ENCODE measurements around the gene FHDC1. TPM values are rescaled to one million over a fixed set of nuclear protein-coding genes. Genes with fewer than 3 reads are reported as not detected.

Gene FHDC1
- total and polyA plus RNA-seq, 10 of the 15 experiments (the other 5 are each of a cell fraction or from before 2014, with no cell fraction given), result 0.04 to 0.12 (median 0.06) TPM; not detected in 3

DNA sequence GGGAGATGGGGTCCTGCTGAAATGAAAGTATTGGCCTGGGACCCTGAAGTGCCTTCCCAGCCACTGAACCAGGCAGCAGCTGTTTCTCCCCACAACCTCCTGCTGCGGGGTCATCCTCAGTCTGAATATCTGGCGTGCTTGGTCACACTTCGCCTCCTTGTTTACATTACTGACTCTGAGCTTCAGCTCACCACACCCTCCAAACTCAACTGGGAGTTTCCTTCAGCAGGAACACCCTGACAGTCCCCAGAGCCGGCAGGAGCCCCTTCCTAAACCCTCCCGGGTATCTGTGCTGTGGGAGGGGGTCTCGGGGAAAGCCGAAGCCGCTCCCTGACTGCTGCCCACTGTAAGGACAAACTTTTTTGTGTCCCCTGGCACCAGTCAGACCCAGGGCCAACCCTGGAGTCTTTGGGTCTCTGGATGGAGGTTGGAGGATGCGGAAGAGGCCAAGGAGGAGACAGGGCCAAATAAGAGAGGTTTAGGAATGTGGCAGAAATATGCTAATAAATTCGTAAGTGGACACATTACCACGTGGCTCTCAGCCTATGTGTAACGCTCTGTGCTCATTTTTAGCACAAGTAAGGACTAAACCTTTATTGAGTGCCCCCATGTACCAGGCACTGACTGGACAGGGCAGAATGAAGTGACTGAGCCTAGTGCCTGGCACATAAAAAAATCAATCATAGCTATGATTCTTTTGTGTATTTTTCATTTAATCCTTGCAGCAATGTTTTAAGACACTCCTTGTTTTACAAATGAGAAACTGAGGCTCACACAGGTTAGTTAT is 20.7 kb downstream of the FHDC1 start:
- ATAC-seq, result no peak
- 37% methylated on average over 12 of the region's 12 CpGs for WGBS (ENCODE audit: insufficient coverage, insufficient replicate concordance, low lambda C conversion rate, missing lambda C conversion rate)
- in situ Hi-C loops (cut with MboI), result no loop called here
- H3K79me2 ChIP-seq (ENCODE audit: control insufficient read depth, insufficient read depth, low read length), result no peaks in the 10 kb centered on the region
- no peak for DNase-seq (ENCODE audit: low read depth, low spot score)
- H3K4me3 ChIP-seq, result no peak overlapping the region
- BruUV-seq (replicated peaks), result no TSS peak
- ChIA-PET CTCF (no interaction called here), RAD21 (ENCODE audit: unreplicated experiment) (no interaction called here), POLR2A (no interaction called here), SMC1A (ENCODE audit: uncharacterized antibody, unreplicated experiment) (no interaction called here)
- no peaks in the 10 kb centered on the region for H3K27me3 ChIP-seq (replicated peaks in 1 of 2; ENCODE audit: control insufficient read depth in 2 of 2, insufficient read depth in 2 of 2, low read length in 1 of 2)
- no peaks in the 10 kb centered on the region for H4K20me1 ChIP-seq (ENCODE audit: control insufficient read depth, insufficient read depth)
- H3K9ac ChIP-seq (ENCODE audit: control insufficient read depth, insufficient read depth, low read length), result no peak overlapping the region
- H3K27ac ChIP-seq (ENCODE audit: control insufficient read depth, insufficient read depth), result no peak overlapping the region
- H3K36me3 ChIP-seq (ENCODE audit: control insufficient read depth in 2 of 2, insufficient read depth in 2 of 2, low read length in 1 of 2), result no peaks in the 10 kb centered on the region
- intact Hi-C loops (cut with micrococcal nuclease; ENCODE audit: unreplicated experiment), result no loop called here
- TF ChIP-seq FOS (IDR thresholded peaks at IDR 0.05; ENCODE audit: borderline replicate concordance, extremely low read depth, insufficient read length) (no peak), CBFB (IDR thresholded peaks at IDR 0.05; ENCODE audit: low read depth) (no peak), NFIC (IDR thresholded peaks at IDR 0.05; ENCODE audit: low read depth, low read length) (no peak), MYC (IDR thresholded peaks at IDR 0.05; ENCODE audit: insufficient read depth, insufficient read length, insufficient replicate concordance, low read length, severe bottlenecking) (no peak), BCL11A (IDR thresholded peaks at IDR 0.05; ENCODE audit: low read depth, low read length) (no peak), BRCA1 (IDR thresholded peaks at IDR 0.05; ENCODE audit: low read depth, low read length) (no peak), MXI1 (IDR thresholded peaks at IDR 0.05; ENCODE audit: low read depth, low read length) (no peak), POLR2A (IDR thresholded peaks at IDR 0.05; ENCODE audit: low read depth, low read length) (no peak), TCF12 (IDR thresholded peaks at IDR 0.05; ENCODE audit: low read depth, low read length) (no peak), EZH2 (IDR thresholded peaks at IDR 0.05; ENCODE audit: borderline replicate concordance, control insufficient read depth, low read depth, low read length) (no peak), HDAC2 (IDR thresholded peaks at IDR 0.05) (no peak), MEF2A (IDR thresholded peaks at IDR 0.05; ENCODE audit: insufficient read depth, low read depth, low read length) (no peak), SMAD1 (IDR thresholded peaks at IDR 0.05; ENCODE audit: low read depth, partially characterized antibody) (no peak), GATAD2B (conservative IDR thresholded peaks at IDR 0.05; ENCODE audit: low read depth) (no peak), ETV6 (conservative IDR thresholded peaks at IDR 0.05 in 1 of 2, IDR thresholded peaks at IDR 0.05 in 1 of 2; ENCODE audit: borderline replicate concordance in 1 of 2, low read depth in 1 of 2) (no peak), CEBPB (IDR thresholded peaks at IDR 0.05; ENCODE audit: borderline replicate concordance in 1 of 2, low read depth in 2 of 2, low read length in 2 of 2) (no peak), POU2F2 (IDR thresholded peaks at IDR 0.05; ENCODE audit: borderline replicate concordance, low read depth, low read length) (no peak), ESRRA (IDR thresholded peaks at IDR 0.05; ENCODE audit: low read length) (no peak)
- TF ChIP-seq, protein P1, sequence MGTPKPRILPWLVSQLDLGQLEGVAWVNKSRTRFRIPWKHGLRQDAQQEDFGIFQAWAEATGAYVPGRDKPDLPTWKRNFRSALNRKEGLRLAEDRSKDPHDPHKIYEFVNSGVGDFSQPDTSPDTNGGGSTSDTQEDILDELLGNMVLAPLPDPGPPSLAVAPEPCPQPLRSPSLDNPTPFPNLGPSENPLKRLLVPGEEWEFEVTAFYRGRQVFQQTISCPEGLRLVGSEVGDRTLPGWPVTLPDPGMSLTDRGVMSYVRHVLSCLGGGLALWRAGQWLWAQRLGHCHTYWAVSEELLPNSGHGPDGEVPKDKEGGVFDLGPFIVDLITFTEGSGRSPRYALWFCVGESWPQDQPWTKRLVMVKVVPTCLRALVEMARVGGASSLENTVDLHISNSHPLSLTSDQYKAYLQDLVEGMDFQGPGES (IDR thresholded peaks at IDR 0.05), result no peak
- no peaks in the 10 kb centered on the region for H3K4me1 ChIP-seq (ENCODE audit: control insufficient read depth, insufficient read depth, low read length)
- no peak for FAIRE-seq
- H2AFZ ChIP-seq (ENCODE audit: control insufficient read depth, low read depth, low read length), result no peak overlapping the region
- H3K4me2 ChIP-seq (ENCODE audit: control insufficient read depth, insufficient read depth), result no peak overlapping the region
- no peaks in the 10 kb centered on the region for H3K9me3 ChIP-seq (replicated peaks; ENCODE audit: control insufficient read depth, insufficient read depth, low read length)
